Stimulated activated CD4-positive, alpha-beta T cell treated with anti-CD3 and anti-CD28 coated beads, Interleukin-4, amount 100 ng/mL, for 4 hours (primary cell): ENCODE data around the gene MAPK6.
"Not testable (repeated sequence)": the region's sequence is repeated elsewhere in the genome, so short reads cannot be mapped to it uniquely, and the experiment has no call there.

Experiments
- DNase-seq, 2 experiments: peaks; one replicate each; pipeline ENCODE4 v3.0.0-alpha.2; 2020

MAPK6 gene

GRCh38 chr15:52011711-52012144 is 7.3 kb upstream of the MAPK6 start:
- DNase-seq, result no peak

GRCh38 chr15:52012210-52012609 is 6.8 kb upstream of the MAPK6 start:
- DNase-seq, result no peak

GRCh38 chr15:52013151-52013791 is 5.7 kb upstream of the MAPK6 start:
- no peak for DNase-seq

- DNase-seq, result no peak
These were observed 4.4 kb upstream of the MAPK6 start for GRCh38 chr15:52014616-52015015.

- DNase-seq, result no peak
These were observed 2.7 kb upstream of the MAPK6 start for GRCh38 chr15:52016316-52016715.

GRCh38 chr15:52018244-52018643 is 775 bp upstream of the MAPK6 start:
- no peak for DNase-seq

GRCh38 chr15:52019394-52020220 is 588 bp downstream of the MAPK6 start:
- peak; percentile 58 to 59 for DNase-seq

GRCh38 chr15:52020221-52021085 is 1.4 kb downstream of the MAPK6 start:
- no peak for DNase-seq

GRCh38 chr15:52021128-52021671 is 2.2 kb downstream of the MAPK6 start:
- peak; percentile 55 to 79 for DNase-seq

GRCh38 chr15:52021892-52022540 is 3.0 kb downstream of the MAPK6 start:
- no peak for DNase-seq

GRCh38 chr15:52023169-52023922 is 4.3 kb downstream of the MAPK6 start:
- no peak for DNase-seq

GRCh38 chr15:52028431-52029093 is 9.5 kb downstream of the MAPK6 start:
- DNase-seq, result no peak

- DNase-seq, result no peak
These were observed 11.0 kb downstream of the MAPK6 start for GRCh38 chr15:52030010-52030409.

- peak in 1 of 2 experiments; percentile 31 for DNase-seq
These were observed 12.5 kb downstream of the MAPK6 start for GRCh38 chr15:52031556-52031955.

- no peak for DNase-seq
These were observed 19.0 kb downstream of the MAPK6 start for GRCh38 chr15:52037889-52038505.

- DNase-seq, result no peak
These were observed 21.1 kb downstream of the MAPK6 start for GRCh38 chr15:52039925-52040781.

- DNase-seq, result no peak
These were observed 23.2 kb downstream of the MAPK6 start for GRCh38 chr15:52042051-52042851.

- peak in 1 of 2 experiments; percentile 5 for DNase-seq
These were observed 26.8 kb downstream of the MAPK6 start for GRCh38 chr15:52045795-52046298.

GRCh38 chr15:52046552-52046951 is 27.5 kb downstream of the MAPK6 start:
- not testable (repeated sequence) for DNase-seq
